Brain microvascular endothelial cell (primary cell): ENCODE data around the gene SDHB.

Source experiments
- DNase-seq: peaks from one replicate; pipeline ENCODE4 v3.0.0-alpha.2; 2020
- H3K27ac ChIP-seq: fragments of 250-450 bp; sonication (Bioruptor Pico); 2 replicates; pipeline ENCODE4 v1.5.1; 2020; ENCODE audit warnings: mild to moderate bottlenecking, moderate library complexity
- H3K27me3 ChIP-seq: fragments of 250-450 bp; sonication (Bioruptor Pico); replicated peaks from 2 replicates; pipeline ENCODE4 v1.5.1; 2020; ENCODE audit warnings: mild to moderate bottlenecking
- H3K36me3 ChIP-seq: fragments of 250-450 bp; sonication (Bioruptor Pico); replicated peaks from 2 replicates; pipeline ENCODE4 v1.5.1; 2020; ENCODE audit warnings: mild to moderate bottlenecking
- H3K4me3 ChIP-seq: 2 replicates; pipeline ENCODE4 v1.5.1; 2011; ENCODE audit warnings: low read depth, mild to moderate bottlenecking, control low read depth, low read length, moderate library complexity
- in situ Hi-C: cut with HindIII; loops from 2 replicates; pipeline ENCODE4 v1.10.0; 2017; ENCODE audit warnings: low sequenced_read_pairs, low pct_ligation_motif_present
- TF ChIP-seq, protein P1 (sequence below): IDR thresholded peaks from 2 replicates; pipeline ENCODE4 v1.5.1; 2011; ENCODE audit warnings: low read depth, mild to moderate bottlenecking, moderate library complexity, low read length, control low read depth, inconsistent platforms; ENCODE audit errors: missing control alignments

Gene SDHB

DNA sequence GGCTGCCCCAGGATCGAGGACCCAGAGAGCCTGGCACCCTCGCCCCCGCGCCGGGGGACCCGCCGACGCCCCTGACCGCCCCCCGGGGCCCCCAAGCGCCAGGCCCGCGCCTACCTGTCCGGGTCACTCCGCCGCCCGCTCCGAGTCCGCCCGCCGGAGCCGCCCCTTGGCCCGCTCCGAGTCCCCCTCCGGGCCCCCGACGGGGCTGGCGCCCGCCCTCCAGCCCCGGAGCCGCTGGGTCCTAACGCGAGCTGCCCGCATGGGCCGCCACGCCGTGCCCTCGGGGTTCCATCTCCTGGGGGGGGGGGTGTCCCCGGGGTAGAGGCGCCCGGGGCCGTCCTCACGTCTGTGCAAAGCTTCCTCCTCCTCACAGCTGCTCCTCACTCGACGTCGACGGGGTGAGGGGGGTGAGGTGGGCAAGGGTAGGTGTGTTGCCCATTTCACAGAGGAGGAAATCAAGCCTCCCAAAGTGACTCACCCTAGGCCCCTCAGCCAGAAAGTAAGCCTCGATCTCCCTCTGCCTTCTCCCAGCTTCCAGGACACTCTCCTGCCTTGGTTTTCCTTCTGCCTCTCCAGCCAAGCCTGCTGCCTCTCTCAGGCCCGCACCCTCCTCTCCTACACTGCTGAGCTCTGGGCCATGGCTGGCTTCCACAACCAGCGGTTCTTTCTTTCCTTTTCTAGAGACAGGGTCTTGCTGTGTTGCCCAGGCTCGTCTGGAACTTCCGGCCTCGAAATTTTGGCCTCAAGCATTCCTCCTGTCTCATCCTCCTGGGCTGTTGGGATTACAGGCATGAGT lies 73.2 kb downstream of the SDHB start, which contains the start of gene MFAP2:
TSS of gene MFAP2 (minus strand) at position 148 of the 796 bp plus-strand sequence. CDS start 2,347 bp downstream, outside the sequence.
- no peaks in the 10 kb centered on the region for H3K27me3 ChIP-seq
- DNase-seq = no peak
- in situ Hi-C loops = no loop called here
- H3K27ac ChIP-seq = peak within 1 kb of the TSS; percentile 81
- H3K4me3 ChIP-seq = peak within 1 kb of the TSS; percentile 80
- TF ChIP-seq, protein P1, sequence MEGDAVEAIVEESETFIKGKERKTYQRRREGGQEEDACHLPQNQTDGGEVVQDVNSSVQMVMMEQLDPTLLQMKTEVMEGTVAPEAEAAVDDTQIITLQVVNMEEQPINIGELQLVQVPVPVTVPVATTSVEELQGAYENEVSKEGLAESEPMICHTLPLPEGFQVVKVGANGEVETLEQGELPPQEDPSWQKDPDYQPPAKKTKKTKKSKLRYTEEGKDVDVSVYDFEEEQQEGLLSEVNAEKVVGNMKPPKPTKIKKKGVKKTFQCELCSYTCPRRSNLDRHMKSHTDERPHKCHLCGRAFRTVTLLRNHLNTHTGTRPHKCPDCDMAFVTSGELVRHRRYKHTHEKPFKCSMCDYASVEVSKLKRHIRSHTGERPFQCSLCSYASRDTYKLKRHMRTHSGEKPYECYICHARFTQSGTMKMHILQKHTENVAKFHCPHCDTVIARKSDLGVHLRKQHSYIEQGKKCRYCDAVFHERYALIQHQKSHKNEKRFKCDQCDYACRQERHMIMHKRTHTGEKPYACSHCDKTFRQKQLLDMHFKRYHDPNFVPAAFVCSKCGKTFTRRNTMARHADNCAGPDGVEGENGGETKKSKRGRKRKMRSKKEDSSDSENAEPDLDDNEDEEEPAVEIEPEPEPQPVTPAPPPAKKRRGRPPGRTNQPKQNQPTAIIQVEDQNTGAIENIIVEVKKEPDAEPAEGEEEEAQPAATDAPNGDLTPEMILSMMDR = peak; percentile 2
- peaks cover 7% of the 10 kb centered on the region for H3K36me3 ChIP-seq

DNA sequence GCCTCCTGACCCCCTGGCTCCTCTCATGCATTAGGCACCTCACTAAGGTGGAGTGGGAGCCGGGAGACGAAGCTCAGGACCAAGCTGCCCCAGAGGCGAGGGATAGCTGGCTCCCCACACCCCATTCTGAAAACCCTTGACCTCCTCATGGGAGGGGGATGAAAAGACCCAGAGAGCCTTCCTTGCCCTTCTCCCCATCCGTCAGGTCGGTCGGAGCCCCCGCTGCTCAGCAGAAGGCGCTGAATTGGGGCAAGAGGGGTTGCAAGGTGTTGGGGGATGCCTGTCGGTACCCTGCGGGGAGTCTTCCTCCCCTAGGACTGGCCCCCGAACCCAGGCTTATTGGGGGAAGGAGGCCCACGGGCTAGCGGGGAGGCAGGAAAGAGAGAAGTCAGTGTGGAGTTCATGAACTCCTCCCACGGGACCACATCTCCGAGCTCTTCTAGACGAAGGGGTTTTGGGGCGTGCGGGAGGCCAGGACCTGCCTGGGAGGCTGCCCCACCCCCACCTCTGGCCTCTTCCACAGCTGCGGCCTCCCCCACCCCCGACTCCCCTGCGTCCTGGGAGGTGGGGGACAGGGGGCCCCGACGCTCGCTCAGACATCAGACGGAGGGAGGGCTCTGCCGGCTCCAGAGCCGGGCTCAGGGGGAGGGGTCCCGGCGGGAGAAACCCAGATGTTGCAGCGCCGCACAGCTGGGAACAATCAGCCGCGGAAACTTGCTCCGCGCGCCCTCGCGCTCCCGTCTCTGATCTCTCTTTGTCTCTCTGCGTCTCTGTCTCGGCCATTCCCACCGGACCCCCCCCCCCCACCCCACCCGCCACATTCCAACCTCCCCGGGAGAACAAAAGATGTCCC lies 74.1 kb downstream of the SDHB start:
- no peaks in the 10 kb centered on the region for H3K27me3 ChIP-seq
- peaks cover 15% of the 10 kb centered on the region for H3K36me3 ChIP-seq
- TF ChIP-seq, protein P1 = no peak
- peak overlapping the region; percentile 80 for H3K4me3 ChIP-seq
- H3K27ac ChIP-seq = peak overlapping the region; percentile 81
- DNase-seq = no peak
- in situ Hi-C loops = no loop called here

DNA sequence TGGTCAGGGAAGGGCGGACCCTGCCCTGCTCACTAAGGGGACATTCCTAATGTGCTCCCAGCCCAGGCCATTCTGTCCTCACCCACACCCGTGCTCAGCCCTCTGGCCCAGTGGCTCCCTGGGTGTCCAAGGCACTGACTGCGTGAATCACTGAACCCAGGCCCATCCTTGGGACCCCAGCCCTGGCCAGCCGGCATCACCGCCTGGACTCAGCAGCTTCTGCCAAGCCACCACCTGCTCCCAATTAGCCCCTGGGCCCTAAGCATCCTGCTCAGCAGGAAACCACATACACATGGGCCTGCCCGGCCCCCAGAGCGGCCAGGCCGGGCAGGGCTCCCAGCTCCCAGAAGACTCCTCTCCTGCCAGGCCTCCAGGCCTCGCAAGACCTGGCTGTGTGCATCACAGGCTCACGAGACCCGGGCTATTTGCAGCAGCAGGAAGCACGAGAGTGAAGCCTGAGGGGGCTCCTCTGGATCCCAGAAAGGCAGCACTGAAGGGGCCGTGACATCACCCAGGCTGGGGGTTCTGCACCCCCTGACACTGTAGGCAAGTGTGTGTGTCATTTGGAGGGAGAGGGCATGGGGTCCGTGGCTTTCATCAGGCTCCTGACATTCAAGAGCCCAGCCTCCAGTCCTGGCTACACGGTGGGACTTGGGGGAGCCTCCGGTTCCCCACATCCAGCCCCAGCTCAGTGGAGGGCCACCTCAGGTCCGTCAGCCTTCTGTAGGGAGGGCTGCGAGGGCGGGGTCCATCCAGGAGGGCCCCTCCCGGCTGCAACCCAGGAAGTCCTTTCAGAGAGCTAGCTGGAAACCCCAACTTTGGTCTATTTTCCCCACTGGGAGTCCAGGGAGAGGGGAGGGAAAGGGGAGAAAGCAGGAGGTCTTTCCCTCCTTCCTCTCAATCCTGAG lies 75.0 kb downstream of the SDHB start:
- TF ChIP-seq, protein P1 = no peak
- Histone ChIP-seq H3K27me3 (no peaks in the 10 kb centered on the region), H3K4me3 (peak overlapping the region; percentile 80), H3K27ac (no peak overlapping the region), H3K36me3 (peaks cover 15% of the 10 kb centered on the region)
- in situ Hi-C loops = no loop called here
- DNase-seq = peak; percentile 54

DNA sequence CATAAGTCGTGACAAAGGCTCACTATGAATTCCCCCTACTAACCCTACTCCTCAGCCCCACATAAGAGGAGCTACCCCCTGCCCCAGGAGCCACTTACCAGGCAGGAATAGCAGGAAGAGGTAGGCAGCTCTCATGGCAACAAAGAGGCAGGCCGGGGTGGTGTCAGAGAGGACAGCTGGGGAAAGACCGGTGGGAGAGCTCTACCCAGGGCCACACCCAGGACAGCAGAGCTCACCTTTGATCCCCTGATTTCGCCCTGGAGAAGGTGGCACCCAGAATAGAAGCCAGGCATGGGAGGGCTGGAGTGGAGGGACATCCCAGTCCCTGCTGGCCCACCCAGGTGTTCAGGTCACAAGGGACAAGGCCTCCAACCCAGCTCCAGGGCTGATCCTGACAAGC lies 75.7 kb downstream of the SDHB start:
- Histone ChIP-seq H3K4me3 (peak overlapping the region; percentile 80), H3K27ac (no peak overlapping the region), H3K36me3 (peaks cover 18% of the 10 kb centered on the region), H3K27me3 (no peaks in the 10 kb centered on the region)
- in situ Hi-C loops = no loop called here
- TF ChIP-seq, protein P1 = no peak
- no peak for DNase-seq

DNA sequence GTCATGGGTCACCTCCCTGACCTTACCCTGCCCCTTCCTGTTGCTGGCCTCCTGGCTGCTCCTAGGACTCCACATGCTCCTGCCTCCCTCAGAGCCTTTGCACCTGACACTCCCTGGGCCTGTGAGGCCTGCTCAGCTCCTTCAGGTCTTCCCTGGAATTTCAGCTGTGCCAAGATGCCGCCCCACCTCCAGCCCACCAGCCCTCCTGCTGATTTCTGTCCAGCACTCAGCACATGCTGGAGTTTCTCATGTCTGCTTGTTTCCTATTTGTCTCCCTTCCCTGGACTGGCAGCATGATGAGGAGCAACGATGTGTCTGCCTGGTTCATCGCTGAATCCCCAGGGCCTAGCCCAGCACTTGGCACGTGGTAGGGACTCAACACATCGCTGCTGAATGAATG lies 76.5 kb downstream of the SDHB start:
- TF ChIP-seq, protein P1 = no peak
- no peaks in the 10 kb centered on the region for H3K27me3 ChIP-seq
- in situ Hi-C loops = no loop called here
- no peak for DNase-seq
- no peak overlapping the region for H3K4me3 ChIP-seq
- no peak overlapping the region for H3K27ac ChIP-seq
- H3K36me3 ChIP-seq = peaks cover 19% of the 10 kb centered on the region
